GM23338 (cell line): Measurements from ENCODE around the gene NNMT. TPM values are rescaled to one million over a fixed set of nuclear protein-coding genes. Genes with fewer than 3 reads are reported as not detected.

Experiments used
- ATAC-seq: fragments of 200-7000 bp; cut with Tn5 transposase; 3 replicates; pipeline ENCODE4 v1.9.1; 2020
- DNase-seq: peaks from one replicate; pipeline ENCODE4 v3.0.0-alpha.2; 2015; ENCODE audit warnings: low spot score
- H2AFZ ChIP-seq: fragments of 200-600 bp; sonication (generic); 2 replicates; pipeline ENCODE4 v1.8.0; 2016; ENCODE audit warnings: antibody characterized with exemption, mild to moderate bottlenecking, moderate library complexity
- H3F3A ChIP-seq: fragments of 200-600 bp; sonication (generic); replicated peaks from 2 replicates; pipeline ENCODE4 v1.8.0; 2017; ENCODE audit warnings: antibody characterized with exemption, mixed run types, low read depth
- H3K27ac ChIP-seq: fragments of 200-600 bp; sonication (generic); 2 replicates; pipeline ENCODE4 v1.6.1; 2016; ENCODE audit warnings: low read depth
- H3K27me3 ChIP-seq: fragments of 200-600 bp; sonication (generic); 2 replicates; pipeline ENCODE4 v1.8.0; 2016; ENCODE audit warnings: mild to moderate bottlenecking, mixed run types, moderate library complexity; ENCODE audit not compliant: insufficient read depth
- H3K36me3 ChIP-seq: fragments of 200-600 bp; sonication (generic); 2 replicates; pipeline ENCODE4 v1.8.0; 2016; ENCODE audit warnings: mild to moderate bottlenecking; ENCODE audit not compliant: insufficient read depth
- H3K4me1 ChIP-seq: fragments of 200-600 bp; sonication (generic); 2 replicates; pipeline ENCODE4 v1.8.0; 2016; ENCODE audit warnings: mild to moderate bottlenecking, moderate library complexity; ENCODE audit not compliant: insufficient read depth
- H3K4me2 ChIP-seq: fragments of 200-600 bp; sonication (generic); 2 replicates; pipeline ENCODE4 v1.7.1; 2017; ENCODE audit warnings: mixed run types
- H3K4me3 ChIP-seq: fragments of 200-600 bp; sonication (generic); 2 replicates; pipeline ENCODE4 v1.6.1; 2016; ENCODE audit warnings: mixed run types
- H3K79me2 ChIP-seq: fragments of 200-600 bp; sonication (generic); replicated peaks from 2 replicates; pipeline ENCODE4 v1.8.0; 2017; ENCODE audit warnings: mild to moderate bottlenecking; ENCODE audit not compliant: insufficient read depth
- H3K9me2 ChIP-seq: fragments of 200-600 bp; sonication (generic); 2 replicates; pipeline ENCODE4 v1.8.0; 2017; ENCODE audit not compliant: insufficient read depth
- H4K20me1 ChIP-seq: fragments of 200-600 bp; sonication (generic); replicated peaks from 2 replicates; pipeline ENCODE4 v1.8.0; 2017; ENCODE audit warnings: mild to moderate bottlenecking; ENCODE audit not compliant: insufficient read depth
- H3K27ac Mint-ChIP-seq: 2 replicates; pipeline ENCODE4 v1.8.0; 2020; ENCODE audit warnings: inconsistent platforms, mild to moderate bottlenecking, moderate library complexity, mixed read lengths
- H3K27me3 Mint-ChIP-seq: 3 replicates; pipeline ENCODE4 v1.8.0; 2022; ENCODE audit warnings: low read depth, mild to moderate bottlenecking, moderate library complexity, mixed read lengths, inconsistent platforms; ENCODE audit not compliant: insufficient read depth, poor library complexity
- H3K36me3 Mint-ChIP-seq: 3 replicates; pipeline ENCODE4 v1.8.0; 2021; ENCODE audit warnings: low read depth, mild to moderate bottlenecking, inconsistent platforms, moderate library complexity, mixed read lengths
- H3K4me1 Mint-ChIP-seq: 3 replicates; pipeline ENCODE4 v1.8.0; 2020; ENCODE audit warnings: mild to moderate bottlenecking, inconsistent platforms, mixed read lengths
- H3K4me3 Mint-ChIP-seq: 3 replicates; pipeline ENCODE4 v1.8.0; 2021; ENCODE audit warnings: moderate library complexity, mild to moderate bottlenecking, inconsistent platforms, mixed read lengths
- H3K9me3 Mint-ChIP-seq: 3 replicates; pipeline ENCODE4 v1.8.0; 2020; ENCODE audit warnings: moderate library complexity, mild to moderate bottlenecking, inconsistent platforms, mixed read lengths
- CREB1 ChIP-seq: fragments of 250-450 bp; sonication (Bioruptor Pico); IDR thresholded peaks from 2 replicates; pipeline ENCODE4 v1.5.0; 2020; ENCODE audit warnings: low read depth, mild to moderate bottlenecking, moderate library complexity
- CTCF ChIP-seq, 2 experiments: fragments of 200-600 bp in 1 of 2; sonication (generic) in 1 of 2; conservative IDR thresholded peaks; 2 replicates each; pipeline versions ENCODE4 v1.5.1 to v1.6.1; 2016 to 2017; ENCODE audit warnings: antibody characterized with exemption in 2 of 2, low read depth in 2 of 2, mild to moderate bottlenecking in 2 of 2, moderate library complexity in 1 of 2
- ETS1 ChIP-seq: IDR thresholded peaks from 2 replicates; pipeline ENCODE4 v1.6.1; 2016; ENCODE audit warnings: antibody characterized with exemption
- EZH2 ChIP-seq: fragments of 200-600 bp; sonication (generic); IDR thresholded peaks from one replicate; pipeline ENCODE4 v1.8.0; 2017; ENCODE audit warnings: antibody characterized with exemption, mild to moderate bottlenecking, low read depth; ENCODE audit not compliant: unreplicated experiment
- EZH2phosphoT487 ChIP-seq: fragments of 200-600 bp; sonication (generic); IDR thresholded peaks from one replicate; pipeline ENCODE4 v1.8.1; 2018; ENCODE audit warnings: antibody characterized with exemption; ENCODE audit not compliant: unreplicated experiment
- JUNB ChIP-seq: IDR thresholded peaks from one replicate; pipeline ENCODE4 v1.6.1; 2016; ENCODE audit warnings: antibody characterized with exemption; ENCODE audit not compliant: unreplicated experiment
- NANOG ChIP-seq: IDR thresholded peaks from 2 replicates; pipeline ENCODE4 v1.6.1; 2016; ENCODE audit warnings: antibody characterized with exemption, borderline replicate concordance
- POLR2AphosphoS5 ChIP-seq: IDR thresholded peaks from 2 replicates; pipeline ENCODE4 v1.6.1; 2016; ENCODE audit warnings: antibody characterized with exemption, low read depth
- STAT1 ChIP-seq: IDR thresholded peaks from one replicate; pipeline ENCODE4 v1.6.1; 2016; ENCODE audit warnings: antibody characterized with exemption; ENCODE audit not compliant: unreplicated experiment
- ZNF114 ChIP-seq: fragments of 250-450 bp; sonication (Bioruptor Pico); IDR thresholded peaks from 2 replicates; pipeline ENCODE4 v1.5.0; 2020; ENCODE audit warnings: mild to moderate bottlenecking, moderate library complexity
- ZNF331 ChIP-seq: fragments of 250-450 bp; sonication (Bioruptor Pico); IDR thresholded peaks from 2 replicates; pipeline ENCODE4 v1.5.0; 2020; ENCODE audit warnings: low read depth, mild to moderate bottlenecking, moderate library complexity
- polyA plus RNA-seq: library from polyadenylated mRNA; unstranded; fragments of >200 nt; fragmentation: Nextera tagmentation; extraction: Ambion mirVana; gene quantifications from 2 replicates; pipeline ENCODE4 v1.2.1, GENCODE V29; 2016
- total RNA-seq: library from RNA; depleted of rRNA; stranded (reverse); fragments of >200 nt; shearing (Covaris generic); gene quantifications from 2 replicates; pipeline ENCODE4 v1.2.3, GENCODE V29; 2014
- TF ChIP-seq, protein P1 (sequence below): IDR thresholded peaks from one replicate; pipeline ENCODE4 v1.6.1; 2018; ENCODE audit warnings: antibody characterized with exemption; ENCODE audit not compliant: unreplicated experiment
- TF ChIP-seq, protein P2 (sequence below): fragments of 250-450 bp; sonication (Bioruptor Pico); IDR thresholded peaks from 2 replicates; pipeline ENCODE4 v1.5.0; 2020; ENCODE audit warnings: mild to moderate bottlenecking, moderate library complexity

Gene NNMT
- total and polyA plus RNA-seq, 2 experiments from 2014 or later: 0.40 TPM; not detected in 1

GRCh38 chr11:114286229-114286628 lies 10.0 kb upstream of the NNMT start:
- 0 out of 2 replicates have a peak, but pooled peaks cover 13% of the 10 kb centered on the region for H3K4me1 ChIP-seq
- Mint-ChIP-seq H3K4me1 (peaks cover 20% of the 10 kb centered on the region; the same call in 2 of the 3 replicates), H3K27me3 (peaks cover 1% of the 10 kb centered on the region), H3K27ac (no peak overlapping the region), H3K4me3 (no peak overlapping the region), H3K36me3 (no peaks in the 10 kb centered on the region), H3K9me3 (no peaks in the 10 kb centered on the region)
- DNase-seq (no peak), ATAC-seq (no peak)
- H3K79me2 ChIP-seq: no peaks in the 10 kb centered on the region
- no peak overlapping the region for H3K27ac ChIP-seq
- H3K36me3 ChIP-seq: no peaks in the 10 kb centered on the region
- H3K9me2 ChIP-seq: no peaks in the 10 kb centered on the region
- H3K27me3 ChIP-seq: no peaks in the 10 kb centered on the region
- TF ChIP-seq, protein P1, sequence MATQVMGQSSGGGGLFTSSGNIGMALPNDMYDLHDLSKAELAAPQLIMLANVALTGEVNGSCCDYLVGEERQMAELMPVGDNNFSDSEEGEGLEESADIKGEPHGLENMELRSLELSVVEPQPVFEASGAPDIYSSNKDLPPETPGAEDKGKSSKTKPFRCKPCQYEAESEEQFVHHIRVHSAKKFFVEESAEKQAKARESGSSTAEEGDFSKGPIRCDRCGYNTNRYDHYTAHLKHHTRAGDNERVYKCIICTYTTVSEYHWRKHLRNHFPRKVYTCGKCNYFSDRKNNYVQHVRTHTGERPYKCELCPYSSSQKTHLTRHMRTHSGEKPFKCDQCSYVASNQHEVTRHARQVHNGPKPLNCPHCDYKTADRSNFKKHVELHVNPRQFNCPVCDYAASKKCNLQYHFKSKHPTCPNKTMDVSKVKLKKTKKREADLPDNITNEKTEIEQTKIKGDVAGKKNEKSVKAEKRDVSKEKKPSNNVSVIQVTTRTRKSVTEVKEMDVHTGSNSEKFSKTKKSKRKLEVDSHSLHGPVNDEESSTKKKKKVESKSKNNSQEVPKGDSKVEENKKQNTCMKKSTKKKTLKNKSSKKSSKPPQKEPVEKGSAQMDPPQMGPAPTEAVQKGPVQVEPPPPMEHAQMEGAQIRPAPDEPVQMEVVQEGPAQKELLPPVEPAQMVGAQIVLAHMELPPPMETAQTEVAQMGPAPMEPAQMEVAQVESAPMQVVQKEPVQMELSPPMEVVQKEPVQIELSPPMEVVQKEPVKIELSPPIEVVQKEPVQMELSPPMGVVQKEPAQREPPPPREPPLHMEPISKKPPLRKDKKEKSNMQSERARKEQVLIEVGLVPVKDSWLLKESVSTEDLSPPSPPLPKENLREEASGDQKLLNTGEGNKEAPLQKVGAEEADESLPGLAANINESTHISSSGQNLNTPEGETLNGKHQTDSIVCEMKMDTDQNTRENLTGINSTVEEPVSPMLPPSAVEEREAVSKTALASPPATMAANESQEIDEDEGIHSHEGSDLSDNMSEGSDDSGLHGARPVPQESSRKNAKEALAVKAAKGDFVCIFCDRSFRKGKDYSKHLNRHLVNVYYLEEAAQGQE: no peak
- TF ChIP-seq ZNF331 (CRISPR knock-in tag): no peak
- no peak for TF ChIP-seq STAT1
- no peak for TF ChIP-seq EZH2phosphoT487
- TF ChIP-seq, protein P2, sequence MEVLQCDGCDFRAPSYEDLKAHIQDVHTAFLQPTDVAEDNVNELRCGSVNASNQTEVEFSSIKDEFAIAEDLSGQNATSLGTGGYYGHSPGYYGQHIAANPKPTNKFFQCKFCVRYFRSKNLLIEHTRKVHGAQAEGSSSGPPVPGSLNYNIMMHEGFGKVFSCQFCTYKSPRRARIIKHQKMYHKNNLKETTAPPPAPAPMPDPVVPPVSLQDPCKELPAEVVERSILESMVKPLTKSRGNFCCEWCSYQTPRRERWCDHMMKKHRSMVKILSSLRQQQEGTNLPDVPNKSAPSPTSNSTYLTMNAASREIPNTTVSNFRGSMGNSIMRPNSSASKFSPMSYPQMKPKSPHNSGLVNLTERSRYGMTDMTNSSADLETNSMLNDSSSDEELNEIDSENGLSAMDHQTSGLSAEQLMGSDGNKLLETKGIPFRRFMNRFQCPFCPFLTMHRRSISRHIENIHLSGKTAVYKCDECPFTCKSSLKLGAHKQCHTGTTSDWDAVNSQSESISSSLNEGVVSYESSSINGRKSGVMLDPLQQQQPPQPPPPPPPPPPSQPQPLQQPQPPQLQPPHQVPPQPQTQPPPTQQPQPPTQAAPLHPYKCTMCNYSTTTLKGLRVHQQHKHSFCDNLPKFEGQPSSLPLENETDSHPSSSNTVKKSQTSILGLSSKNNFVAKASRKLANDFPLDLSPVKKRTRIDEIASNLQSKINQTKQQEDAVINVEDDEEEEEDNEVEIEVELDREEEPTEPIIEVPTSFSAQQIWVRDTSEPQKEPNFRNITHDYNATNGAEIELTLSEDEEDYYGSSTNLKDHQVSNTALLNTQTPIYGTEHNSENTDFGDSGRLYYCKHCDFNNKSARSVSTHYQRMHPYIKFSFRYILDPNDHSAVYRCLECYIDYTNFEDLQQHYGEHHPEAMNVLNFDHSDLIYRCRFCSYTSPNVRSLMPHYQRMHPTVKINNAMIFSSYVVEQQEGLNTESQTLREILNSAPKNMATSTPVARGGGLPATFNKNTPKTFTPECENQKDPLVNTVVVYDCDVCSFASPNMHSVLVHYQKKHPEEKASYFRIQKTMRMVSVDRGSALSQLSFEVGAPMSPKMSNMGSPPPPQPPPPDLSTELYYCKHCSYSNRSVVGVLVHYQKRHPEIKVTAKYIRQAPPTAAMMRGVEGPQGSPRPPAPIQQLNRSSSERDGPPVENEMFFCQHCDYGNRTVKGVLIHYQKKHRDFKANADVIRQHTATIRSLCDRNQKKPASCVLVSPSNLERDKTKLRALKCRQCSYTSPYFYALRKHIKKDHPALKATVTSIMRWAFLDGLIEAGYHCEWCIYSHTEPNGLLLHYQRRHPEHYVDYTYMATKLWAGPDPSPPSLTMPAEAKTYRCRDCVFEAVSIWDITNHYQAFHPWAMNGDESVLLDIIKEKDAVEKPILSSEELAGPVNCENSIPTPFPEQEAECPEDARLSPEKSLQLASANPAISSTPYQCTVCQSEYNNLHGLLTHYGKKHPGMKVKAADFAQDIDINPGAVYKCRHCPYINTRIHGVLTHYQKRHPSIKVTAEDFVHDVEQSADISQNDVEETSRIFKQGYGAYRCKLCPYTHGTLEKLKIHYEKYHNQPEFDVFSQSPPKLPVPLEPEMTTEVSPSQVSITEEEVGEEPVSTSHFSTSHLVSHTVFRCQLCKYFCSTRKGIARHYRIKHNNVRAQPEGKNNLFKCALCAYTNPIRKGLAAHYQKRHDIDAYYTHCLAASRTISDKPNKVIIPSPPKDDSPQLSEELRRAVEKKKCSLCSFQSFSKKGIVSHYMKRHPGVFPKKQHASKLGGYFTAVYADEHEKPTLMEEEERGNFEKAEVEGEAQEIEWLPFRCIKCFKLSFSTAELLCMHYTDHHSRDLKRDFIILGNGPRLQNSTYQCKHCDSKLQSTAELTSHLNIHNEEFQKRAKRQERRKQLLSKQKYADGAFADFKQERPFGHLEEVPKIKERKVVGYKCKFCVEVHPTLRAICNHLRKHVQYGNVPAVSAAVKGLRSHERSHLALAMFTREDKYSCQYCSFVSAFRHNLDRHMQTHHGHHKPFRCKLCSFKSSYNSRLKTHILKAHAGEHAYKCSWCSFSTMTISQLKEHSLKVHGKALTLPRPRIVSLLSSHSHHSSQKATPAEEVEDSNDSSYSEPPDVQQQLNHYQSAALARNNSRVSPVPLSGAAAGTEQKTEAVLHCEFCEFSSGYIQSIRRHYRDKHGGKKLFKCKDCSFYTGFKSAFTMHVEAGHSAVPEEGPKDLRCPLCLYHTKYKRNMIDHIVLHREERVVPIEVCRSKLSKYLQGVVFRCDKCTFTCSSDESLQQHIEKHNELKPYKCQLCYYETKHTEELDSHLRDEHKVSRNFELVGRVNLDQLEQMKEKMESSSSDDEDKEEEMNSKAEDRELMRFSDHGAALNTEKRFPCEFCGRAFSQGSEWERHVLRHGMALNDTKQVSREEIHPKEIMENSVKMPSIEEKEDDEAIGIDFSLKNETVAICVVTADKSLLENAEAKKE: no peak
- no peak for TF ChIP-seq ETS1
- no peak for TF ChIP-seq JUNB
- TF ChIP-seq CTCF (conservative IDR thresholded peaks at IDR 0.05; ENCODE audit: low read depth in 2 of 2): no peak
- TF ChIP-seq POLR2AphosphoS5: no peak
- no peak for TF ChIP-seq NANOG
- TF ChIP-seq CREB1 (CRISPR knock-in tag): no peak
- no peak for TF ChIP-seq EZH2
- no peak for TF ChIP-seq ZNF114
- no peak overlapping the region for H3K4me2 ChIP-seq
- H2AFZ ChIP-seq: peak overlapping the region; percentile 68; the same call in 1 of the 2 replicates
- no peaks in the 10 kb centered on the region for H3F3A ChIP-seq
- no peak overlapping the region for H3K4me3 ChIP-seq
- no peaks in the 10 kb centered on the region for H4K20me1 ChIP-seq
